ENCODE measurements around the gene SEMA4D.

- no peak for TF ChIP-seq CTCF (IDR thresholded peaks at IDR 0.05)
- no peak for TF ChIP-seq POLR2AphosphoS5 (IDR thresholded peaks at IDR 0.05)
- TF ChIP-seq POLR2A (IDR thresholded peaks at IDR 0.05; ENCODE audit: low read depth): no peak
Measured at GRCh38 chr9:89544279-89544661, 46.4 kb upstream of the SEMA4D start.
